ENCODE data around the gene LGALS4.
A peak's percentile ranks its signal among the peaks of the same experiment; 100 is the strongest.
"Not testable (repeated sequence)": the region's sequence is repeated elsewhere in the genome, so short reads cannot be mapped to it uniquely, and the experiment has no call there.

LGALS4 gene

DNA sequence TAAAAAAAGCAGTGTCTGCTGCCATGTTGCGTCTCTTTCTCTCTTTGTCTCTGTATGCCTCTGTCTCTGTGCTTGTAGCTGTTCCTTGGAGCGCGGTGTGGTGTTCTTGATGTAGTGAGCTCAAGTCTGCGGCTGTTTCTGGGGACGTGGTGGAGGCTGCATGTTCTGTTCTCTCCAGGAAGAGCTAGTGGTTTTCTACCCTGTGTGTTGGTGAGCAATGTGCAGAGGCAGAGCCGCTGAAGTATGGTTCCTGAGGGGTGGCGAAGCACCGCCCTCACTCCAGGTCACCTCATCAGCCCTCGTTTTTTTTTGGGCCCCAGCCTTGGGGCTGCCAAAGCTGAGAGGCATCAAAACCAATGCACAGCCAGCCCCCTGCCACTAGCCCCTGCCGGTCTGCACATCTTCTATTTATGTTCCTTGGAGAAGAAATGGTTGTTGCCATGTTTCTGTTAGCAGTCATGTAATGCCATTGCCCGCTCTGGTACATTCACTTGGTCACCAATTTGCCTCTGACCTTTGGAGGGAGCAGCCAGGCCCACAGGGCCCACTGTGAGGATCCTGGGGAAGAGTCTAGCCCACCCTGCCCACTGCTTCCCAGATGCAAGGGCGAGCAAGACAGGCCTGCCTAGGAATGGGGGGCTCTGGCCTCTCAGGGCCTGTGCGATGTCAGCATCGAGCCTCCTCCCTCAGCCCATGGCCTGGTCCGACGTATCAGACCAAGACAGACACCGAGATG, 29.9 kb upstream of the LGALS4 start:
- peak in 1 of 2 experiments; percentile 29 for DNase-seq (ENCODE audit: low read depth in 2 of 2)

DNA sequence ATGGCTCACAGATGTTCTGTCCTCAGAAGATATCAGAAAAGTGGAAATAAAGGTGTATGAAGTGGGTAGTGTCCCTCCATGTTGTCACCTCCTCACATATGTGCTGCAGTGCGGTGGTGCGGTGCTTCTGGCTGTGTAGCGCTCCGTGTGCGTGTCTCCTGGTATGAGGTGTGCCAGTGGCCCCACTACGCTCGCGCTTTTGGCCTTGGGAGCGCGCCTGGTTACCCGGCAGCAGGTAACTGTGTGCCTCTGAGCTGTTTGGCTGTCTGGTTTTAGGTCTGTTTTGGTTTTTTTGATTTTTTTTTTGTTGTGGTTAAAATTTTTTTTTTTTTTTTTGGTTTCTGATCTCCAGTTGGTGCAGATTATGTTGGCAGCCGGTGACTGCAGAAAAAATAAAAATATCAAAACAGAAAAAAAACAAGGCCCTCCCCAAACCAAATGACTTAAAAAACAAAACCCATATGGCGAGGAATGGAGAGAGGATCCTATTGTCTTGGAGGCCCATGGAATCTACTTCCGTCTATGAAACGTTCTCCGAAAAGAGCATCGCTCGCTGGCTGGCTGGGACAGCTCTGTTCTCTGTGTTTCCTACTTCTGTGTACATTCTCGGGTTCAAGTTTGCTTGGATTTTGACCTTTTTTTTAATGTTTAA, 29.2 kb upstream of the LGALS4 start:
- DNase-seq (ENCODE audit: low read depth in 2 of 2) = no peak

DNA sequence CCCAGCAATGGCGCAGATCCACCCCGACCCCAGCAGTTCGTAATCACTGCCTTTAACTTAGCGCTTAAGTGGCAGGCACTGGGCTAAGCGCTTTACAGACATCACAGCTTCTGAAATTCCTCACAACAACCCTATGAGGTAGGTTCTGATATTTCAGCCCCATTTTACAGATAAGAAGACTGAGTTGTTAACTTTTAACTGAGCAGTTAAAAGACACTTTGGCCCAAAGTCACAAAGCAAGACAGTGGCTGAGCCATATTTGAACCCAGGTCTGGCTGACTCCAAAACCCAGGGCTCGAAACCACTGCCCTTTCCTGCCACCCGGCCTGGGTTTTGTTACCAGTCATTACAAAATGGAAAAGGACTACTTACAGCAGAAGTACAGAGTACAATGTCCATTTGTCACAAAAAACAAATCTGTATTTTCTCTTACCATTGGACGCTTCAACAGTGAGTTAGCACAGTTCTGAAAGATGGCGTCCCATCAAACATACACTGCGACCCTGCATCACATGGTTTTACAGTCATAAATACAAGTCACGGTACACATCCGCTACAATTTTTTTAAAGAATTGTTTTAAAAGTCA, 28.5 kb upstream of the LGALS4 start:
- DNase-seq (ENCODE audit: low read depth in 2 of 2) = no peak

DNA sequence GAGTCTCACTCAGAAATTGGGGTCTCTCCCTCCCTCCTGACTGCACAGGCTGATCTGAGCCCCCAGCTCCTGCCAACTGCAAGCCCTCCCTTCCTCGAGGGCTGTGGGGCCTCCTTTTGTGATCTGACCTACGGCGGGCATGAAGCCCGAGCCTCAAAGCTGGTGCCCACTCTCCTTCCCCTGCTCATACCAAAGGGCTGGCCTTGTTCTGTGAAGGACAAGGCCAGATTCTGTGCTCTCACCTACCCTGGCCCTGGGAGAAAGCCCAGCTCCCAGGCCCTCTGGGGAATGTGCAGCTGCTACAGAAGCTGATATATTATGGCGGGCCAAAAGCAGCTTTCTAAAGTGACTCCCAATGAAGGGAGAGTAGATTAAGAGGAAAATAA, 27.8 kb upstream of the LGALS4 start:
- no peak for DNase-seq (ENCODE audit: low read depth in 2 of 2)

DNA sequence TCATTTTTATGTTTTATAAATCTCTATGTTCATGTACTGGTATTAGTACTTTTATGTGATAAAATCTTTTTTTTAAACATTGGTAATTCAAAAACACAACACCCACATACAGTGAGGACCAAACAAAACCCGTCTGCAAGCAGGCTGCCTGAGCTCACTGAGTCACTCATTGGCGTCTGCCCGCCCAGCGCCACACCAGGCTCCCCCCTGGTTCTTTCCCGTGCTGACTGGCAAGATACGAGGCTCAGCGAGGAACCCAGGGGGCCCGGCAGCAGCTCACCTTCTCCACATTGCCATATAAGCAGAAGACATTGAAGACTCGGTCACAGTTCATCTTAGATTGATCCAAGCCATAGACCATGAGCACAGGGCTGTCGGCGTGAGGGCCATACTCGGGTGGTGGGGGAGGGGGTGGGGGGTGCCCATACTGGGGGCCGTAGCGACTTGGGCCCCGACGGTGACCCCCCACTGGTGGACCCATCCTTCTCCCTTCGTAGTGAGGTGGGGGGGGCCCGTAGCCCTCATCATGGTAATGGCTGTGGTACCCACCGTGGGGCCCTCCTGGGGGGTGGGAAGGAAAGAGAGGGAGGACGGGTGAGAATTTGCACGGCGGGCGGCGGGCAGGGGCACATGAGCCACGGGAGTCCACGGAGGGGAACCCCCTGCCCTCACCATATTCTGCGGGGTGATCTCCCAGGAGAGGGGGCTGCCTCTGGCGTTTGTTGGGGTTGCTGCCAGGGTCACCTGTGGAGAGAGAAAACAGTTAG, 27.3 kb upstream of the LGALS4 start:
- DNase-seq (ENCODE audit: low read depth in 2 of 2) = no peak

DNA sequence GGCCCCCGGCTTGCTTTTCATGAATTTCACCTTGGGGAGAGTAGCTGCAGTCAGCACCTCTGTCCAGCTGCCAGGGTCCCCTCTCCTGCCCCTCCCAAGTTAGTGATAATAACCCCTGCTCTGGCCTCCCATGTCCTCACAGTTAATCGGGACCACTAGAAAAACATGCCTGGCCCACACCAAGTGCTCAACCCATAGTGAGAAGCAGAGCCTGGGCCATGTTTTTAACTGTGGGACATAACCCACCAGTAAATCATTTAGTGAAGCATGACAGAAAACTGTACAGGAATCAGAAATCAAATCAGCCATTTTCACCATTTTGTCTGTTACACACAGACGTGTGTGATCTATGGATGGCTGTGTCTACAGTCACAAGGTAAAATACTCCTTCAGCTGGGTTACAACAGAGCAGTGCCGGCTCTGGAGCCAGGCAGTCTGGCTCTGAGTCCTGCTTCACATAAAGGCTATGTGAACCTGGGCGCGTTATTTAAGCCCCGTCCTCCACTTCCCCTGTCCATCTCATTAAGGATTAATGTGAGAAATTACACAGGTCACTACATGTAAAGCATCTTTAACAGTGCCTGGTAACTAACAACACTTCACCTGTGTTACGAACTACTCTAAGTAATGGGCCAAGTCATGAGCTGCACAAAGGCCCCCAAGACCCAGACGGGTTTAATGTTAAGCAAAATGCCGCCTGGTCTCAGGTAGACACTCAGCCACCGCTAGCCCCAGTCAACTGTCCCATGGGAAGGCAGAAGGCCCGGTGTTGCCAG, 26.4 kb upstream of the LGALS4 start:
- DNase-seq (ENCODE audit: low read depth in 2 of 2) = no peak

DNA sequence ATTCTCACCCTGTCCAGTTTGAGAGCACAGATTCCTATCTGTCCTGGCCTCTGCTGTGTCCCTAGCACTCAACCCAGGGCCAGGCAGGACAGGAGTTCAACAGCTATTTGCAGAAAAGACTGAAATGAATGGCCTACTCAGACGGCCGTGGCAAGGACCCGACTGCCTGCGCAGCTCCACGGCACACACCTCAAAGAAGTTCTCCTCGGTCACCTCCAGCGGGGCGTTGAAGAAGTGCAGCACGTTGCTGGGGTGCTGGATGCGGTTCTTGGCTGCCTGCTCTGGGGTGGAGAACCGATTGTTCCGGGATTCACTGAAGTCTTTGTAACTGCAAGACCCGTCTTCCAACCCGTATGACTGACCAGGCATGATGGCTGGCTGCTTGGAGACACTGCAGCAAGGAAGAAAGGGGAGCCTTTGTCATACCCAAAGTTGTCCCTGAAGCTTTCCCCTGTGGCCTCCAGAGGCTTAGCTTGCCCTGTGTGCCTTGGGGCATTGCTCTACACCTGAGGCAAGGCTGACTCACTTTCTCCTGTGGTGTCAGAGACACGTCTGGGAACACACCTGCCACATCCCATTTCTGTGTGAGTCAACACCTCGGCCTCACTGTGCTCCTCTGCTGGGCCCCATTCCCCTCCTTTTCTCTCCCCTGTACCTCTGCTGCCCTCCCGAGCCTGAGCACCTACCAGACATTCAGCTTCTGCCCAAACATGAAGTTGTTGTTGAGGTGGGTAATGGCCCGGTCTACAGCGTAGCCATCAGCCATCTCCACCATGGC, 25.7 kb upstream of the LGALS4 start:
- DNase-seq (ENCODE audit: low read depth in 2 of 2) = peak; percentile 47 to 52

DNA sequence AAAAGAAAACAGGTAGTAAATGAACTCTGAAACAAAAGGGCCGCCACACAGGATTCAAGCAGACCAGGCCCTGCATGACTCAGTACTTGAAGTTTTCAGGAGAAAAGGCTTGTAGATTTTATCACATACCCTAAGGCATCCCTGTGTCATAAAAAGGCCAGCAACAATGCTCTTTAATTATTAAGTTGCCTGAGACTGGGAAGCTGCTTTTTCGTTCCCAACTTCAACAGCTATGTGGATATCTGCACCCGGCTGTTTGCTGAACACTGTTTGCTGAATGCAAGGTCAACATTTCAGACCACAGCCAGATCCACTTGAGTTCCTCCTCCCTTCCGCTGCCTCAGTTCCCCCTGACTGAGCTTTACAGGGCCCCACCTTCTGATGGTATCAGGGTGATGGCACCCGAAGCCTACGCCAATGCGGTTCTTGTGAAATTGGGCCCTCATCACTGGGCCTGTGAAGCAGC, 24.9 kb upstream of the LGALS4 start:
- no peak for DNase-seq (ENCODE audit: low read depth in 2 of 2)

DNA sequence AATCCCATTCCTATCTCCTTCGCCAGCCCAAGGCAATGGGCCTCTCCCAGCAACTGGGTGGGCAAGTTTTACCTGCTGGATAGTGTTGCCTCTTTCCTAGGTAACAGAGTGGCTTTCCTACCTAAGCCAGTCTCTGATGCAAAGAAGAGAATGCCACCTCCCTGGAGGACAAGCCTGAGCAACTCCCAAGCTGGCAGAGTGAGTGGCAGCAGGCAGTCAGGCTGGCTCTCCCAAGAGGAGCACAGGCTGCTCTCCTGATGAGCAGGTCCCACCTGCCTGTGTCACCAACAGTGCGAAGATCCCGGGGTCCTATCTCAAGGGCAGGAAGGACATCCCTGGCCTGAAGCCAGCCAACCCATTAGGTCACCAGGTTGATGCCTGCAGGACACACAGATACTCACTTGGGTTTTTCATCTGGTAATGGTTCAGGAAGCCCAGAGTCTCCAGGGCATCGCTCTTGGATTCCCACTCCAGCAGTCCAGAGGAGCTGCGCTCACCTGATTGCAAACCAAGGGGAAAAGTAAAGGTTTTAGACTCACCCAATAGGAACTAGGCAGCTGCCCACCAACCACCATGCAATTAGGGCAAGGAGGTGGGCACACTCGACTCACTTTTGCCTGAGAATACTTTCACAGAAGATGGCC, 24.4 kb upstream of the LGALS4 start:
- no peak for DNase-seq (ENCODE audit: low read depth in 2 of 2)

DNA sequence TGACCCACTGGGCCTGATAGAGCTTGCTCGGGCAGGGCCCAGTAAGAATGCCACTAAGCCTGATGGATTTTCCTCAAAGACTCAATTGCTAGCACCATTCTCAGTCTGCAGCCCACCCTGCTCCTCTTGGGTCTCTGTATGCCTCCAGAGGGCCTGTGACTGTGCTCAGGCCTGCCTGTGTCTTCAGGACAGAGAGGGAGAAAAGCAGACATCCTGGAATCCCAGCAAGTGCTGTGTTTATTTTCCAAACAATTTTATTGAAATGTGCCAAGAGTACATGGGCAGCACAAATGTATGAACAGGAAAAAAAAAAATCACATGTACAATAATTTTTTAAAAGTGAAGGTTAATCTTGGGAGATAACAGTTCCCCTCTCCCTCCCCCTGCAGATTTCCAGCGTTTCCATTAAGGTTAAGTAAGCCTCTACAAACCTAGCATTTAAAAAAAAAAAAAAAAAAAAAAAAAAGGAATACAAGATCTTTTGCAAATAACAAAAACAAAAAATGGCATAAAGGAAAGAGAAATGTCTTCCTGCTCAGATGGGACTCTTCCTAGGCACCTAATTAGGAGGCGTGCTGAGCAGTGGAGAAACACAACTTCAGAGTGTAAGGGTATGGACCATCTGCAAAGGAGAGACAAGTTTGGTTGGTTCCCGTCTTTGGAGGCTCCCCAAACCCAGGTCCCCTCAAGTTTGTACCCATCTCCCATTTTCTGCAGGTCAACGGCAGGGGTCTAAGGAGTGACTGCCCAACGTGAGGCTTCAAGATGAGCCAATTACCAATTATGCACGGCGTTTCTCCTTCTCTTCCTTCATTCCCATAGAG, 23.6 kb upstream of the LGALS4 start:
- DNase-seq (ENCODE audit: low read depth in 2 of 2) = no peak

DNA sequence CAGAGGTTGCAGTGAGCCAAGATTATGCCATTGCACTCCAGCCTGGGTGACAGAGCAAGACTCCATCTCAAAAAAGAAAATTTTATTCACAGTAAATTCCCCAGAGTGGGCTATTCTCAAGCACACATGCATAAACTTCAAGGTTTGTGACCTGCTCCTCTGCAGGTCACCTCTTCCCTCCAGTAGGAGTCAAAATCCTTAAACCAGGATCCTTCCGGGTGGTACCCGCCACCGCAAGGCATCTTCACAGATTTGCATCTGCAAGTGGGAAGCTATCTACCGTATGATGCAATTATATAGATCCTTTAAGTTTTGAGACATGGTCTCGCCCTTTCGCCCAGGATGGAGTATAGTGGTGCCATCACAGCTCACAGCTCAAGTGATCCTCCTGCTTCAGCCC, 21.8 kb upstream of the LGALS4 start:
- no peak for DNase-seq (ENCODE audit: low read depth in 2 of 2)

DNA sequence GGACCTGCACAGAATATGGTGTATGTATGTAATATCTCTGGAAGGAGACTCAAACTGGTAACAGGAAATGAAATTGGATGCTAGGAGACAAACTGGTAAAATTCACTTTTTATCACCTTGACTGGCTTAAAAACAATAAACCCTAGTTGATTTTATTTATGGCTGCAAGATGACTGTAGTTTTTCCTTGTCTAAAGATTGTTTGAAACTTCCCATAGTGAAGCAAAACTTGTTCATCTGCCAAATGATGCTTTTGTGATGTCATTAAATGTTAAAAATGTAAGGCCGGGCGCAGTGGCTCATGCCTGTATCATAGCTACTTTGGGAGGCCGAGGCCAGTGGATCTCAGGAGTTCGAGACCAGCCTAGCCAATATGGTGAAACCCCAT, 21.4 kb upstream of the LGALS4 start:
- DNase-seq (ENCODE audit: low read depth in 2 of 2) = no peak

DNA sequence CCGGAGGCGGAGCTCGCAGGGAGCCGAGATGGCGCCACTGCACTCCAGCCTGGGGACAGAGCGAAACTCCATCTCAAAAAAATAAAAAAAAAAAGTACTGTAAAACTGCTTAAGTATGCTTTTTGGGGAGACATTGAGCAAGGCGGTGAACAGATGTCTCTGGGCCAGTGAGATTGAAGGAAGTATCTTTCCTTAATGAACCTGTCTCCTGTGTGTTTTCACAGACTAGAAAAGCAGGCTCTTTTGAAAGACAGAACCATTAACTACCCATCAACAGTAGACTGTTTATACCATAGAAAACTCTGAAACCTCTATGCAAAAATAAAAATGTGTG, 20.3 kb upstream of the LGALS4 start:
- no peak for DNase-seq (ENCODE audit: low read depth in 2 of 2)

DNA sequence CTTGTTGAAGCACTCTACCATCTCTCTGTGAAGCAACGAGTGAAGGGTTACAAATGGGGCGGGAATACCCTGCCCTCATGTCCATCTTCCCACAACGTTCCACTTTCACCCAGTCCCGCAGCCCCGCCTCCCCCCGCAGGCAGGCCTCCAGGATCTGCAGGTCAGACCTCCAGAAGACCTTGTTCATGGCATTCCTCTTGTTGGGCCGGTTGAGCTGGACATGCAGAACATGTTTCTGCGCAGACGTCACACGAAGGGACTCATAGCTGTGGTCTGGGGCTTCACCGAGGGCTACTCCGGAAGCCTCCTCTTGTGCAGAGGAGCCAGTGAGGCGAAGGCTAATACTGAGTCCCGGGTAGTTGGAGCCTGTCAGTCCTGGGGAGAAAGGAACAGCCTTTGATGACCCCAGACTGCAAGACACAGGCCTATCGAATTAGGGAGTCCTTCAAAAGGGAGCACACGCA, 18.4 kb upstream of the LGALS4 start:
- no peak for DNase-seq (ENCODE audit: low read depth in 2 of 2)

DNA sequence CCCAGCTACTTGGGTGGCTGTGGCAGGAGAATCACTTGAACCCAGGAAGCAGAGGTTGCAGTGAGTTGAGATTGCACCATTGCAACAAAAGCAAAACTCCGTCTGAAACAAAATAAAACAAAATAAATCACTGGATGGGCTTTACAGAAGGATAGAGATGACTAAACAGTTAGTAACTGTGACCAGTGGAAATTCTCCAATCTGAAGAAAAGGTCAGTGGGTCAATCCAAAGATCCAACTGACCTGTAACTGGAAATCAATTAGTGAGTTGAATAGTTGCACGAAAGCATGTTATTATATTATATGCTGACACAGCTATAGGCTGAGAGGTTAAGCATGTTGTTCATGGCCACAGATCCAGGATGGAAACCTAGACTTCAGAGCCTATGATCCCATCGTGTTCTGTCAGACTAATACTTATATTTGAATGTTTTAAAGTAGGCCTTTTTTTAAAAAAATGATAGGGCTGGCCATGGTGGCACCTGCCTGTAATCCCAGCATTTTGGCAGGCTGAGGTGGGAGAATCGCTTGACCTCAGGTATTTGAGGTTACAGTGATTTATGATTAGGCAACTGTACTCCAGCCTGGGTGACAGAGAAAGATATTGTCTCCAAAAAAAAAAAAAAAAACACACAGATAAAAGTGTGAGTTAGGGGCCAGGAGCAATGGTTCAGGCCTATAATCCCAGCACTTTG, 17.4 kb upstream of the LGALS4 start:
- no peak for DNase-seq (ENCODE audit: low read depth in 2 of 2)

DNA sequence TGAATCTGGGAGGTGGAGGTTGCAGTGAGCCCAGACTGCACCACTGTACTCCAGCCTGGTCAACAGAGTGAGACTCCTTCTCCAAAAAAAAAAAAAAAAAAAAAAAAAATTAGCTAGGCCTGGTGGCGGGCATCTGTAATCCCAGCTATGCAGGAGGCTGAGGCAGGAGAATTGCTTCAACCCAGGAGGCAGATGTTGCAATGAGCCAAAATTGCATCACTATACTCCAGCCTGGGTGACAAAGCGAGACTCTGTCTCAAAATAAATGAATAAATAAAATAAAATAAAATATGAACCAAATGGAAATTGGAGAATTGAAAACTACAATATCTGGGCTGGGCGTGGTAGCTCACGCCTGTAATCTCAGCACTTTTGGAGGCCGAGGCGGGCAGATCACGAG, 16.5 kb upstream of the LGALS4 start:
- not testable (repeated sequence) for DNase-seq (ENCODE audit: low read depth in 2 of 2)

DNA sequence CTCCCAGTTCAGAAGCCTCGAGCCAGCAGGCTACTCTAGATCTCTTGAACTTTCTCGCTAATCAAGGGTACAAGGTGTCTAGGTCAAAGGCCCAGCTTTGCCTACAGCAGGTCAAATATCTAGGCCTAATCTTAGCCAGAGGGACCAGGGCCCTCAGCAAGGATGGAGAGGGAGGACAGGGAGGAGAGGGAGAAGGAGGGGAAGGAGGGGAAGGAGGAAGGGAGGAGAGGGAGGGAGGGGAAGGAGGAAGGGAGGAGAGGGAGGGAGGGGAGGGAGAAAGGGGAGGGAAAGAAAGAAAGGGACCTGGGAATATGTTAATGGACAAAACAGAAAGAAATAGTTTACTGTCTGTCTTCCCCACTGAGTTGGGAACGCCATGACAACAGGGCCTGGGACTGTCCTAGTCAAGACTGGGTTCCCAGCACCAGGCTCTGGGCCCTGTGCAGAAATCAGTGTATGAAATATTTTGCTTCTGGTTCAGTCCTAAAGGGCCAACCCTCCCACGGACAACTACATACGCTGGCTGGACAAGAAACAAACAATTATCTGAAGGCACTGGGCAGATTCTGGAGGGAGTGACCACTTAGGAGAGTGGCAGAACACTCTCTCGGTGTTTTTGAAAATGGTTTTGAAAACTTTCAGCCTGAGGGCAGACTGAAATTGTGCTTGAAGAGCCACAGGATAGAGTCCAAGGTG, 14.3 kb upstream of the LGALS4 start:
- no peak for DNase-seq (ENCODE audit: low read depth in 2 of 2)

DNA sequence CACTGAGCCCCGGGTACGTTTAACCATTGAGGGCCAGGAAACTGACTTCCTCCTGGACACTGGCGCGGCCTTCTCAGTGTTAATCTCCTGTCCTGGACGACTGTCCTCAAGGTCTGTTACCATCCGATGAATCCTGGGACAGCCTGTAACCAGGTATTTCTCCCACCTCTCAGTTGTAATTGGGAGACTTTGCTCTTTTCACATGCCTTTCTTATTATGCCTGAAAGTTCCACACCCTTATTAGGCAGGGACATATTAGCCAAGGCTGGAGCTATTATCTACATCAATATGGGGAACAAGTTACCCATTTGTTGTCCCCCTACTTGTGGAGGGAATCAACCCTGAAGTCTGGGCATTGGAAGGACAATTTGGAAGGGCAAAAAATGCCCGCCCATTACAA, 13.2 kb upstream of the LGALS4 start:
- not testable (repeated sequence) for DNase-seq (ENCODE audit: low read depth in 2 of 2)

All from stimulated activated CD4-positive, alpha-beta T cell treated with anti-CD3 and anti-CD28 coated beads, Interleukin-12 subunit alpha, Interleukin-12 subunit beta, amount 100 ng/mL, for 24 hours (primary cell).